Endothelial cell of umbilical vein (primary cell): ENCODE data around the gene C12orf42. TPM values are rescaled to one million over a fixed set of nuclear protein-coding genes. Genes with fewer than 3 reads are reported as not detected.

ENCODE experiments used
- BruUV-seq: library from RNA; stranded (reverse); fragments of 400-500 nt; replicated peaks from 2 replicates; lab custom pipeline; 2021; lab: Mats Ljungman, UMichigan
- CTCF ChIA-PET: fragments of 300-600, 350-600 bp; sonication (Branson Sonifier 250); formaldehyde crosslinking; loops from one replicate; lab custom pipeline; 2021; ENCODE audit warnings: antibody characterized with exemption, inconsistent platforms; lab: Charles Lee
- POLR2A ChIA-PET: fragments of 300-600, 350-600 bp; sonication (Branson Sonifier 250); formaldehyde crosslinking; loops from one replicate; lab custom pipeline; 2021; ENCODE audit warnings: antibody characterized with exemption, inconsistent platforms; lab: Charles Lee
- DNase-seq: peaks from one replicate; pipeline ENCODE4 v3.0.0-alpha.2; 2011; ENCODE audit warnings: low read depth, low spot score
- FAIRE-seq: peaks from 2 replicates; lab custom pipeline; 2011; peaks lifted over from hg19 to GRCh38; lab: Jason Lieb, UNC
- H2AFZ ChIP-seq: 2 replicates; pipeline ENCODE4 v1.6.0; 2012; ENCODE audit warnings: low read depth, low read length, control low read depth, inconsistent platforms
- H3K27ac ChIP-seq: 2 replicates; pipeline ENCODE4 v1.5.1; 2011; ENCODE audit warnings: low read depth, mild to moderate bottlenecking, control low read depth, low read length, moderate library complexity; ENCODE audit not compliant: insufficient read depth
- H3K27me3 ChIP-seq, 2 experiments: 2 replicates each; pipeline versions ENCODE4 v1.6.0 to v1.6.1; 2011; ENCODE audit warnings: low read length in 2 of 2, mixed read lengths in 1 of 2; ENCODE audit not compliant: control insufficient read depth in 2 of 2, insufficient read depth in 2 of 2
- H3K36me3 ChIP-seq, 2 experiments: 2 replicates in 1 of 2; 3 replicates in 1 of 2; pipeline ENCODE4 v1.5.1; 2011; ENCODE audit warnings: low read length in 2 of 2, mild to moderate bottlenecking in 1 of 2, moderate library complexity in 1 of 2; ENCODE audit not compliant: control insufficient read depth in 2 of 2, insufficient read depth in 2 of 2; ENCODE audit errors: extremely low read depth in 1 of 2
- H3K4me1 ChIP-seq: 3 replicates; pipeline ENCODE4 v1.5.1; 2011; ENCODE audit warnings: mild to moderate bottlenecking, low read length; ENCODE audit not compliant: control insufficient read depth, insufficient read depth; ENCODE audit errors: extremely low read depth
- H3K4me2 ChIP-seq: 2 replicates; pipeline ENCODE4 v1.6.1; 2011; ENCODE audit warnings: low read length, control low read depth, mixed read lengths; ENCODE audit not compliant: insufficient read depth
- H3K4me3 ChIP-seq, 3 experiments: fragments of 200-600 bp in 1 of 3; sonication (generic), shearing (Covaris generic) in 1 of 3; replicated peaks in 1 of 3; 2 replicates each; pipeline ENCODE4 v1.5.1; 2011 to 2016; ENCODE audit warnings: control low read depth in 3 of 3, low read length in 3 of 3, mild to moderate bottlenecking in 2 of 3, inconsistent platforms in 1 of 3, low read depth in 1 of 3, moderate library complexity in 1 of 3; ENCODE audit not compliant: insufficient read depth in 1 of 3
- H3K79me2 ChIP-seq: 2 replicates; pipeline ENCODE4 v1.6.0; 2012; ENCODE audit warnings: low read length, inconsistent platforms; ENCODE audit not compliant: control insufficient read depth, insufficient read depth
- H3K9ac ChIP-seq: replicated peaks from 2 replicates; pipeline ENCODE3; 2011; ENCODE audit warnings: low read length, control low read depth; ENCODE audit not compliant: insufficient read depth; ENCODE audit errors: extremely low read depth
- H3K9me1 ChIP-seq: replicated peaks from 3 replicates; pipeline ENCODE4 v1.6.0; 2011; ENCODE audit warnings: mild to moderate bottlenecking, low read length; ENCODE audit not compliant: control insufficient read depth, insufficient read depth; ENCODE audit errors: extremely low read depth
- H3K9me3 ChIP-seq: replicated peaks from 2 replicates; pipeline ENCODE4 v1.5.1; 2012; ENCODE audit warnings: low read length, inconsistent platforms; ENCODE audit not compliant: control insufficient read depth, insufficient read depth
- H4K20me1 ChIP-seq: replicated peaks from 2 replicates; pipeline ENCODE3; 2011; ENCODE audit warnings: mild to moderate bottlenecking, low read length; ENCODE audit not compliant: control insufficient read depth, insufficient read depth; ENCODE audit errors: extremely low read depth
- EZH2 ChIP-seq: IDR thresholded peaks from 2 replicates; pipeline ENCODE4 v1.6.1; 2012; ENCODE audit warnings: borderline replicate concordance, low read depth, mild to moderate bottlenecking, moderate library complexity, low read length, inconsistent platforms; ENCODE audit not compliant: severe bottlenecking
- FOS ChIP-seq: IDR thresholded peaks from 2 replicates; pipeline ENCODE4 v1.6.1; 2011; ENCODE audit warnings: mild to moderate bottlenecking, low read length, moderate library complexity, borderline replicate concordance; ENCODE audit not compliant: insufficient read depth
- GATA2 ChIP-seq: IDR thresholded peaks from 2 replicates; pipeline ENCODE4 v1.7.0; 2011; ENCODE audit warnings: low read depth, mild to moderate bottlenecking, moderate library complexity, mixed read lengths, low read length; ENCODE audit not compliant: insufficient read length, insufficient read depth
- JUN ChIP-seq: IDR thresholded peaks from 2 replicates; pipeline ENCODE4 v1.6.1; 2011; ENCODE audit warnings: borderline replicate concordance, low read depth; ENCODE audit not compliant: insufficient read length, insufficient read depth
- MYC ChIP-seq: IDR thresholded peaks from one replicate; pipeline ENCODE4 v1.6.1; 2011; ENCODE audit warnings: mild to moderate bottlenecking, low read depth, low read length
- POLR2A ChIP-seq: IDR thresholded peaks from 2 replicates; pipeline ENCODE4 v1.6.1; 2012; ENCODE audit warnings: low read depth, mild to moderate bottlenecking, control low read depth, low read length
- POLR2AphosphoS5 ChIP-seq: IDR thresholded peaks from 2 replicates; pipeline ENCODE4 v1.6.1; 2012; ENCODE audit warnings: low read depth, mild to moderate bottlenecking, control low read depth, low read length, moderate library complexity; ENCODE audit not compliant: insufficient read depth
- dilution Hi-C: fragments of 300-500 bp; cut with MboI; formaldehyde crosslinking; loops from one replicate; pipeline ENCODE4 v1.15.0; 2019; ENCODE audit warnings: low sequenced_read_pairs; ENCODE audit not compliant: extremely low pct_ligation_motif_present
- intact Hi-C: fragments of 100-400 bp; cut with micrococcal nuclease; formaldehyde crosslinking; loops from one replicate; pipeline ENCODE4 v1.10.0; 2022
- polyA plus RNA-seq, 4 experiments: library from polyadenylated mRNA; depleted of rRNA in 3 of 4; stranded (reverse) in 3 of 4; unstranded in 1 of 4; fragments of >200 nt; gene quantifications; 2 replicates each; pipeline versions ENCODE4 v1.2.1 to v1.2.3, GENCODE V29; 2011 to 2012; ENCODE audit warnings: missing spikeins in 1 of 4
- total RNA-seq: library from RNA; stranded (reverse); gene quantifications from 2 replicates; pipeline ENCODE4 v1.2.3, GENCODE V29; 2021
- TF ChIP-seq, protein P1 (sequence below), 2 donors: IDR thresholded peaks; 1 replicate in 1 of 2; 2 replicates in 1 of 2; pipeline ENCODE4 v1.5.1; 2011; ENCODE audit warnings: low read length in 2 of 2, mild to moderate bottlenecking in 2 of 2, moderate library complexity in 2 of 2, control low read depth in 1 of 2, inconsistent platforms in 1 of 2, low read depth in 1 of 2; ENCODE audit not compliant: insufficient read depth in 1 of 2; ENCODE audit errors: extremely low read depth in 1 of 2
- TF ChIP-seq, protein P2 (sequence below): IDR thresholded peaks from 2 replicates; pipeline ENCODE4 v1.6.1; 2011; ENCODE audit not compliant: insufficient read depth, insufficient read length

The C12orf42 gene
- total and polyA plus RNA-seq, 2 donors (not counting 3 experiments of a cell fraction or from before 2014, with no cell fraction given), result not detected

DNA sequence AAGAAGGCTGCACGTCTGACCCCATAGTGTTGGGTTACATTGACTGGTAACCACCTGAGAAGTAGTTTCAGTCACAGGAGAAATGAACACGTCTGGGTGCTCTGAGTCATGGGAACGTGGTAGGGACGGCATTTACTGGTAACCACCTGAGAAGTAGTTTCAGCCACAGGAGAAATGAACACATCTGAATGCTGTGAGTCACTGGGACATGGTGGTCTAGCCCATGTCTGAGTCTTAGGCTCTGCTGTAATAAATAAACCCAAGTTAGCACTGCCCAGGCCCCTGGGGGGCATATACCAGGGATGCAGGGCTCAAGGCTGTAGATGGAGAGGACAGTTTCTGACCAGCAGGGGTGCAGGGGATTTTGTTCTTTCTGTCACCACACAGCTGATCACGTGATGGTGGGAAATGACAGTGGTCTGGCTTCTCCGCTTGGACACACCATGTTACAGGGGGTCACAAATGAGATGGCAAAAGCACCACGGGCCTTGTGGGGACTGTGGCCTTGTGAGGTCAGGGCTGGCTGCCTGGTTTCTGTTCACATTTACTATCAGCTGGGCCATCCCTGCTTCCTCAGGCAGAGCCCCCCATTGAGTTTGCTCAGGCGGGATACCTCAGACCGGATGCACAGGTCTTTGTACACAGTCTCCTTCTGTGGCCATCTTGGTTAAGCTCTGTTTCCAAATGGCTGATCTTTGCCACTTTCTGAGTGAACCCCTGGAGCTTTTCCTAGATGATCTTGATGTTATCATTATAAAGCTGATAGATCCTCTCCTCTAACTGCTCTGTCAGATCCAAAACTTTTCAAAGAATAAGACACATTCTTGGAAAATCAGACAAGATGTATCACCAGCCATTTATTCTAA, 9.8 kb upstream of the C12orf42 start:
- Histone ChIP-seq H3K36me3 (no peaks in the 10 kb centered on the region), H3K9me1 (no peaks in the 10 kb centered on the region), H3K4me3 (no peak overlapping the region), H3K4me1 (no peaks in the 10 kb centered on the region), H2AFZ (no peak overlapping the region), H3K9ac (no peak overlapping the region), H3K27ac (no peak overlapping the region), H4K20me1 (no peaks in the 10 kb centered on the region), H3K79me2 (no peaks in the 10 kb centered on the region), H3K4me2 (no peak overlapping the region), H3K9me3 (no peaks in the 10 kb centered on the region), H3K27me3 (no peaks in the 10 kb centered on the region)
- ChIA-PET POLR2A (no interaction called here), CTCF (no interaction called here)
- BruUV-seq, result no TSS peak
- TF ChIP-seq JUN, result no peak
- TF ChIP-seq GATA2, result no peak
- TF ChIP-seq, protein P1, sequence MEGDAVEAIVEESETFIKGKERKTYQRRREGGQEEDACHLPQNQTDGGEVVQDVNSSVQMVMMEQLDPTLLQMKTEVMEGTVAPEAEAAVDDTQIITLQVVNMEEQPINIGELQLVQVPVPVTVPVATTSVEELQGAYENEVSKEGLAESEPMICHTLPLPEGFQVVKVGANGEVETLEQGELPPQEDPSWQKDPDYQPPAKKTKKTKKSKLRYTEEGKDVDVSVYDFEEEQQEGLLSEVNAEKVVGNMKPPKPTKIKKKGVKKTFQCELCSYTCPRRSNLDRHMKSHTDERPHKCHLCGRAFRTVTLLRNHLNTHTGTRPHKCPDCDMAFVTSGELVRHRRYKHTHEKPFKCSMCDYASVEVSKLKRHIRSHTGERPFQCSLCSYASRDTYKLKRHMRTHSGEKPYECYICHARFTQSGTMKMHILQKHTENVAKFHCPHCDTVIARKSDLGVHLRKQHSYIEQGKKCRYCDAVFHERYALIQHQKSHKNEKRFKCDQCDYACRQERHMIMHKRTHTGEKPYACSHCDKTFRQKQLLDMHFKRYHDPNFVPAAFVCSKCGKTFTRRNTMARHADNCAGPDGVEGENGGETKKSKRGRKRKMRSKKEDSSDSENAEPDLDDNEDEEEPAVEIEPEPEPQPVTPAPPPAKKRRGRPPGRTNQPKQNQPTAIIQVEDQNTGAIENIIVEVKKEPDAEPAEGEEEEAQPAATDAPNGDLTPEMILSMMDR (IDR thresholded peaks at IDR 0.05; ENCODE audit: extremely low read depth in 1 of 2, insufficient read depth in 1 of 2, low read depth in 1 of 2, low read length in 2 of 2), result no peak
- TF ChIP-seq MYC, result no peak
- no peak for TF ChIP-seq POLR2A
- TF ChIP-seq FOS, result no peak
- no peak for TF ChIP-seq EZH2
- no peak for TF ChIP-seq POLR2AphosphoS5
- TF ChIP-seq, protein P2, sequence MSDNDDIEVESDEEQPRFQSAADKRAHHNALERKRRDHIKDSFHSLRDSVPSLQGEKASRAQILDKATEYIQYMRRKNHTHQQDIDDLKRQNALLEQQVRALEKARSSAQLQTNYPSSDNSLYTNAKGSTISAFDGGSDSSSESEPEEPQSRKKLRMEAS, result no peak
- dilution Hi-C loops, result no loop called here
- FAIRE-seq, result no peak
- intact Hi-C loops, result no loop called here
- DNase-seq, result no peak
